ENCODE results near the gene PSG4.
"Not testable (repeated sequence)": the region's sequence is repeated elsewhere in the genome, so short reads cannot be mapped to it uniquely, and the experiment has no call there.

Gene PSG4

GRCh38 chr19:43205471-43206105 is at the start of gene PSG4:
TSS of gene PSG4 (minus strand) at chr19:43205638. CDS start at chr19:43205536, 102 bp downstream.
- not testable (repeated sequence) for DNase-seq (ENCODE audit: extremely low spot score, insufficient read length, low read depth); FAIRE-seq

- not testable (repeated sequence) for FAIRE-seq; DNase-seq (ENCODE audit: extremely low spot score, insufficient read length, low read depth)
Observed at GRCh38 chr19:43251428-43251827, 46.0 kb upstream of the PSG4 start.

DNA sequence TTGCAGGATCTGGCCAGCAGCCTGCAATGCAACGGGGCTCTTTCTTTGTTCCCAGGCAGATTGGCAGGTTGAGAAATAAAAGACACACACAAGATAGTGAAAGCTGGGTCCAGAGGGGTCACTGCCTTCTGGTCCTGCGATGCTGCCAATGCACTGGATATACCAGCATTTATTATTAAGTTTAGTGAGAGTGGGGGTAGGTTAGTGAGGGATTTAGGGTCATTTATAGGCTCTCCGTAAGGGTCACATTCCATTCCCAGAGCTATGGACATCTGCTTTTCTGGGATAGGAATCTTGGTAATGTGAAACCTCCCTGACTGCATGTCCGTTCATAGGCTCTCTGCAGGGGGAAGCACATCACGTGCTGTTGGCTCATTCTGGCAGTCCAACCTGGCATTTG is 44.9 kb upstream of the PSG4 start:
- not testable (repeated sequence) for DNase-seq (ENCODE audit: extremely low spot score, insufficient read length, low read depth); FAIRE-seq

DNA sequence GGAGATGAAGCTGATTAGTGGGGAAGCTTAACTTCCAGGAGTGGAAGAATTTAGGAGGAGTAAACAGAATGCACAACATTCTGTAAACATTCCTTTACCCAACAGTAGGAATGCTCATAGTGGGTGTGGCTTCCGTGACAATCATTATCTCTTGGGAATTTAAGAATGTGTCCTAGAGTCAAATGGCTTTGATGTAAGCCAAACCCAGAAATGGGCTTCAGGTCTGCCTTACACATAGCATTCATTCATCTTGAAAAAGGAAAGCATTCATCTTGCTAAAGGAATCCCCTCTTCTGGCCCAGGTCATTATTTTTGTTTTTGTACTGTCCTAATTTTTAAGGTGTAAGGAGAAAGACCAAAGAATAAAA is 43.2 kb upstream of the PSG4 start:
- FAIRE-seq; DNase-seq (ENCODE audit: extremely low spot score, insufficient read length, low read depth): not testable (repeated sequence)

- not testable (repeated sequence) for DNase-seq (ENCODE audit: extremely low spot score, insufficient read length, low read depth); FAIRE-seq
Observed at GRCh38 chr19:43247243-43247880, 41.9 kb upstream of the PSG4 start.

DNA sequence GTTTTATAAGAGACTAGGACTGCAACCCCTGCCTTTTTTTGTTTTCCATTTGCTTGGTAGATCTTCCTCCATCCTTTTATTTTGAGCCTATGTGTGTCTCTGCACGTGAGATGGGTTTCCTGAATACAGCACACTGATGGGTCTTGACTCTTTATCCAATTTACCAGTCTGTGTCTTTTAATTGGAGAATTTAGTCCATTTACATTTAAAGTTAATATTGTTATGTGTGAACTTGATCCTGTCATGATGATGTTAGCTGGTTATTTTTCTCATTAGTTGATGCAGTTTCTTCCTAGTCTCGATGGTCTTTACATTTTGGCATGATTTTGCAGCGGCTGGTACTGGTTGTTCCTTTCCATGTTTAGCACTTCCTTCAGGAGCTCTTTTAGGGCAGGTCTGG is 40.4 kb upstream of the PSG4 start:
- not testable (repeated sequence) for FAIRE-seq; DNase-seq (ENCODE audit: extremely low spot score, insufficient read length, low read depth)

GRCh38 chr19:43242211-43242610 is 36.8 kb upstream of the PSG4 start:
- FAIRE-seq; DNase-seq (ENCODE audit: extremely low spot score, insufficient read length, low read depth): not testable (repeated sequence)

DNA sequence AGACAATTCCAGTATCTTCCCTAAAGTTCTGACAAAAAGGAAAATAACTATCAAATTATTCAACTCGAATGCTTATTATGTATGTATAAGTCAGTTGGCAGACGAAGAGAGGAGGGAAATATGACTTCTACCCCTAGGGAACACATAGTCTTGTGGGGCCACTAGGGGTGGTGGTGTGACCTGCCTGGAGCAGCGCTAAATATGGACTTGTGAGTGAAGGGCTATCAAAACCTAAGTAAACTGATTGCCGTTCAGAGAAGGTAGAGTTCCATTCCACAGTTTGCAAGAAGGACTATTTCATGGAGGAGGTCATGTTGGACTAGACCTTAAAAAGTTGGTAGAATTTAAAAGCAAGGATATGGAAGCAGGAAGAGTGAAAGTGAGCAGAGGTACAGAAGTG is 32.8 kb upstream of the PSG4 start:
- FAIRE-seq; DNase-seq (ENCODE audit: extremely low spot score, insufficient read length, low read depth): not testable (repeated sequence)

- not testable (repeated sequence) for DNase-seq (ENCODE audit: extremely low spot score, insufficient read length, low read depth); FAIRE-seq
Observed at GRCh38 chr19:43235686-43236085, 30.2 kb upstream of the PSG4 start.

GRCh38 chr19:43229315-43229714 is 23.9 kb upstream of the PSG4 start:
- no peak for FAIRE-seq
- DNase-seq (ENCODE audit: extremely low spot score, insufficient read length, low read depth), result no peak

GRCh38 chr19:43228730-43229129 is 23.3 kb upstream of the PSG4 start:
- FAIRE-seq; DNase-seq (ENCODE audit: extremely low spot score, insufficient read length, low read depth): not testable (repeated sequence)

DNA sequence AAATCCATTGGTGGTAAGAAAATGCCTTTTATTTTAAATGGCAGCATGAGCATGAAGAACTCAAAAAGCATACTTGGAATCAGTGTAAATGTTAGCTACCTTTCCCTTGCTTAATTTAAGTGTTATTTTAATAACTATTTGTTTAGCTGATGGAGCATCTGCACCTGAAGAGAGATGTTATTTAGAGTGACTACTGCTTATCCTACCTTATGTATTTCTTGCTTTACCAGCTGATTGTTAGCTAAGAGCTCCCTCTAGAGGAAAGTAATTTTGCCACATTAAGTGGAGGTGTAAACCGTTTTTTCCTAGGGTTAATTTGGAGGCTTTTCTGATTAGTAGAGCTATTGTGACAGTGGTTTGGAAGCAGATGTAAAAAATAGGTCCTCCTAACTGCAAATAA is 21.5 kb upstream of the PSG4 start:
- FAIRE-seq; DNase-seq (ENCODE audit: extremely low spot score, insufficient read length, low read depth): not testable (repeated sequence)

DNA sequence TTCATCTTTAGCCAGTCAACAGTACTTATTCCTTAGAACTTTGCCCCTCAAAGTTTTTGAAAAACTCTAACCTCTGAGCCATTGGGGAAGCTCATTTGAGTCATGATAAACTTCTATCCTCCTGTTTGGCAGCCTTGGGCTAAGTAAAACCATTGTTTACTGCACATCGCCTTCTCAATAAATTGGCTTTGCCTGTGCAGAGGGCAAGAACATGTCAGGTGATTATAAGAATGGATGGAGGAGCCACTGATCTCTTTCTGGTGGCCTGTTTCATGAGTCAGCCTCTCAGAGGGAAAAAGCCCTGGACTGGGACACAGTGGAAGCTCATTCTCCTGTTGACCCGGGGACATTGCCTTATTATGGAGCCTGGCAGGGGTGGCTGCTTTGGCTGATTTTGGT is 19.4 kb upstream of the PSG4 start:
- FAIRE-seq (no peak), DNase-seq (ENCODE audit: extremely low spot score, insufficient read length, low read depth) (no peak)

- FAIRE-seq; DNase-seq (ENCODE audit: extremely low spot score, insufficient read length, low read depth): not testable (repeated sequence)
Observed at GRCh38 chr19:43224201-43224854, 18.9 kb upstream of the PSG4 start.

GRCh38 chr19:43221891-43222290 is 16.5 kb upstream of the PSG4 start:
- not testable (repeated sequence) for FAIRE-seq; DNase-seq (ENCODE audit: extremely low spot score, insufficient read length, low read depth)

DNA sequence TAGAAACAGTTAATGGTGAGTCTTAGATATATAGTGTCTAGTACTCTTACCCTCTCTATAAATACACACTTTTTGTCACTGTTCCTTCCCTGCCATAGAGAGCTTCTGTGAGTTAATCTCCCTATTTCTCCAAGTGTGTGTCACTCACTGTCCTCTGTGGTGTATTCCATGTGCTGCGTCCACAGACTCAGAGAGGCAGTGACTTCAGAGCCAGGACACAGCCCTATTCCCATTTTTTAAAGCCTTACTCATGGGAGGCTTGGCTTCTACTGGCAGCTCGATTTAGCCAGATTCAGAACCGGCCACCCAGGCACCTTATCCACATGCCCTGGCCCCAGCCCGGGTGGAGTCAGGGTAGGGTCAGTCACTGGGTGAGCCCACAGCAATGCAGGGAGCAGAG is 13.7 kb upstream of the PSG4 start:
- not testable (repeated sequence) for DNase-seq (ENCODE audit: extremely low spot score, insufficient read length, low read depth); FAIRE-seq

- DNase-seq (ENCODE audit: extremely low spot score, insufficient read length, low read depth); FAIRE-seq: not testable (repeated sequence)
Observed at GRCh38 chr19:43215881-43216280, 10.4 kb upstream of the PSG4 start.

DNA sequence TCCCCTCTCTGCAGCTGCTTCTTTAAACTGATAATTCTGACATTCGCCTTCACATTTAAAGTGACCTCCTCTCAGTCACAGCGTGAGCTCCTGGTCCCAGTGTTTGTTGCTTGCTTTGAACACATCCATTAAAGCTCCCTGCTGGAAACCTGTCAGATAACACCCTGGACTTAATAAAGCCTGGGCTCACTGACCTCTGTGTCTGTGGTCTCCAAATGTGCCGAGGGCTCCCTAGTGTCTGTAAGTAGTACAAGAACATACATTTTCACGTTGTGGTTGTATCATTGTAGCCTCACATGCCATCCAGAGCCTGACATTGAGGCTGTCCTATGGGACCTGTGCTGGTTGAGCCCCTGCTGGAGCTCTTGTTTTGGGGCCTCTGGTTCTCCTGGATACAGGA is 2.6 kb upstream of the PSG4 start:
- FAIRE-seq (no peak), DNase-seq (ENCODE audit: extremely low spot score, insufficient read length, low read depth) (no peak)

DNA sequence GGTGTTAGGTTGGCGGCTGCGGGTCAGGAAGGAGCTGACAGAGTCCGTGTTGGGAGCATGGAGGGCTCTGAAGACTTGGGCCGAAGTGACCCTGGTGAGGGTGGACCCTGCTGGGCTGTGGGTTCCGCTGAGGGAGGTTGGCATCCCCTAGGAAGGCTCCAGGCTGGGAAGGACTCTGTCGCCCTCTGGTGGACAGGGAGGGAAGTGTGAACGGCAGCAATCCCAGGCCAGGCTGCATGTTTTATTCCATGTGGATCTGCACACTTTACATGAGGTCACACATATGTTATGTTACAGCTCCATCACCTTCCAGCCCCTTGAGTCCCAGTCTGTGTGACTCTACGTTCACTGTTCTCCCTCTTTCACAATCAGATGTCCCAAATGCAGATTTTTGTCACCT is 1.7 kb upstream of the PSG4 start:
- FAIRE-seq, result not testable (repeated sequence)

DNA sequence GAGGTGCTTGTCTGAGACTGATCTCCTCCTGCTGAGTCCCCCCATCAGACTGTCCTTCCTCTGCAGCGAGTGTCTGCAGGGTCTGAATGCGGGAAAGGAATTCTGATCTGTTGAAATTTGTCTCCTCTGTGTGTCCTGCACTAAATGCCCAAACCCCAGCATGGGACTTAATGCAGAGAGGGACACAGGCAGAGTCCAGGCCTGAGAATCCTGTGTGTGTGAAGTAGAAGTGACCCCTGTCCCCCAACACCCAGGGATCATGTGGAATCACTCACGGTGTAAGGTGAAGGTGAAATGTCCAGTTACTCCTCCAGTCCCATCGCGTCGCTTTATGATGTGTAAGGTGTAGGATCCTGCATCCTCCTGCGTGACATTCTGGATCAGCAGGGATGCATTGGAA is 1.8 kb downstream of the PSG4 start:
- not testable (repeated sequence) for DNase-seq (ENCODE audit: extremely low spot score, insufficient read length, low read depth); FAIRE-seq

More for the DNA sequence above, 1.7 kb upstream of the PSG4 start:
- DNase-seq (ENCODE audit: extremely low spot score, insufficient read length, low read depth), result not testable (repeated sequence)

- not testable (repeated sequence) for FAIRE-seq; DNase-seq (ENCODE audit: extremely low spot score, insufficient read length, low read depth)
Observed at GRCh38 chr19:43201891-43202290, 3.5 kb downstream of the PSG4 start.
